ENCODE data around the gene CEP78.

Gene CEP78

DNA sequence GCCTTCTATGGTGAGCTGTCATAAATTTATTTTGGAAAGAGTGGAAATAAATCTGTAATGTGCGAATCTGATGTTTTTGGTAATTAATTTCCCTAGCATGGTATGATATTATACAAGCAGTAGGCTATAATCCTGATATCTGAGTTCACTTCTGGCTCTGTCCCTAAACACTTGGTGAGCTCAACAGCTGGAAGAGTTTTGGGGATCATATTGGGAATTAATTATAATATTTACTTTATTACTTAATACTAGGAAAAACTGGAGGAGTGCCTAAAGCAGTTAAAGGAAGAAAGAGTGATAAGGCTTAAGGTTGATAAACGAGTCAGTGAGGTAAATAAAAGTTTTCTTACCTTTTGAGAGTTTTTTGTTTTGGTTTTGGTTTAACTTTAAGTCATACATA lies 26.8 kb downstream of the CEP78 start:
- no peak overlapping the region for H3K4me3 ChIP-seq (ENCODE audit: low read depth, low read length)
- no peak for DNase-seq (ENCODE audit: low read depth)
- TF ChIP-seq, protein P1, sequence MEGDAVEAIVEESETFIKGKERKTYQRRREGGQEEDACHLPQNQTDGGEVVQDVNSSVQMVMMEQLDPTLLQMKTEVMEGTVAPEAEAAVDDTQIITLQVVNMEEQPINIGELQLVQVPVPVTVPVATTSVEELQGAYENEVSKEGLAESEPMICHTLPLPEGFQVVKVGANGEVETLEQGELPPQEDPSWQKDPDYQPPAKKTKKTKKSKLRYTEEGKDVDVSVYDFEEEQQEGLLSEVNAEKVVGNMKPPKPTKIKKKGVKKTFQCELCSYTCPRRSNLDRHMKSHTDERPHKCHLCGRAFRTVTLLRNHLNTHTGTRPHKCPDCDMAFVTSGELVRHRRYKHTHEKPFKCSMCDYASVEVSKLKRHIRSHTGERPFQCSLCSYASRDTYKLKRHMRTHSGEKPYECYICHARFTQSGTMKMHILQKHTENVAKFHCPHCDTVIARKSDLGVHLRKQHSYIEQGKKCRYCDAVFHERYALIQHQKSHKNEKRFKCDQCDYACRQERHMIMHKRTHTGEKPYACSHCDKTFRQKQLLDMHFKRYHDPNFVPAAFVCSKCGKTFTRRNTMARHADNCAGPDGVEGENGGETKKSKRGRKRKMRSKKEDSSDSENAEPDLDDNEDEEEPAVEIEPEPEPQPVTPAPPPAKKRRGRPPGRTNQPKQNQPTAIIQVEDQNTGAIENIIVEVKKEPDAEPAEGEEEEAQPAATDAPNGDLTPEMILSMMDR (IDR thresholded peaks at IDR 0.05; ENCODE audit: insufficient read depth, low read depth, low read length, missing control alignments): no peak

DNA sequence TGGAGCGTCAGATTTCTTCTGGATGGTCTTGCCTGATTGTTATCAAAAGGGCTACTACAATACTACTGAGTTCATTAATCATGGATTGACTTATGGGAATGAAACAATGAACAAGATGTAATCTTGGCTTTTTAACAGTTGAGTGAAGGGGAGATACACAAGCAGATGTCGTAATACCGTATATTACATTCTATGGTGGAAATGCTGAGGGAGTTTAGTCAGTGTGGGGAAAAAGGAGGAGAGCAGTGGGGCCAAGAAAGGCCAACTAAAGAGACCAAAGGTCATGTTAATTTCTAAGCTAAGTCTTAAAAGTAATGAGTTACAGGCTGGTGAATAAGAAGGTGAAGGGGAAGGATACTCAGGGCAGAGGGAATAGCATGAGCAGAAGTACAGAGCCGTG lies 32.0 kb downstream of the CEP78 start:
- H3K4me3 ChIP-seq (ENCODE audit: low read depth, low read length): no peak overlapping the region
- no peak for DNase-seq (ENCODE audit: low read depth)
- TF ChIP-seq, protein P1 (IDR thresholded peaks at IDR 0.05; ENCODE audit: insufficient read depth, low read depth, low read length, missing control alignments): no peak

DNA sequence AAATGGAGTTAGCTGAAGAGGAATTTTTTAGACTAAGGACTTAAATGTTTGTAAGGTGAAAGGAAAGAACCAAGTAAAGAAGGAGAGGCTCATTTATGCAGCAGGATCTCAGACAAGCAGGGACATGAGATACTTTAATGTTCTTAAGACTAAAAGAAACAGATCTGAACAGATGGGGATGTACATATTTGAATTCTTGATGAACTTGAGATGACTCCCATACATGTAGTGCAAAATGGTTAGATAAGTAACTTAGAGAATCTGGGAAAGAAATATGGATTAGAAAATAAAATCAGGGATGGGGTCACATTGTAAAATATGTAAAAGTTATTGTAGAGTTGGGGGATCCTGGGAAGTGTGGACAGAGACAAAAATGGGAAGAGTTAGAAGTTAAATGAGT lies 33.9 kb downstream of the CEP78 start:
- H3K4me3 ChIP-seq (ENCODE audit: low read depth, low read length): no peak overlapping the region
- TF ChIP-seq, protein P1 (IDR thresholded peaks at IDR 0.05; ENCODE audit: insufficient read depth, low read depth, low read length, missing control alignments): no peak
- no peak for DNase-seq (ENCODE audit: low read depth)

DNA sequence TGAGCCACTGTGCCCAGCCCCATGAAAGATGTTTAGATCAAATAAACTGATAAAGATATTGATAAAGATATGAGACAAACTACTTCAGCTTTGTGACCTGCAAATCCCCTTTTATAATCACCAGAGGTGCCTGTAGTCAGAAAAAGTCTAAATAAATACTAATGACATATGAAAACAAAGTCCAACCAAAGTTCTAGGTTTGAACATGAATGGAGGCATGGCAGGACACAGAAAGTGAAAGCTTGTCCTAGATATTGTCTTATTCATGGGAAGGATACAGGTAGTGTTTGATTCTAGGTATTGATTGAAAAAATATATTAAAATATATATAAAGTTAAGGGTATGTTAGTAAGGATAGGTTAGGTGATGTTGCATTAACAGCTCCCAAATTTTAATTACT lies 36.4 kb downstream of the CEP78 start:
- no peak for DNase-seq (ENCODE audit: low read depth)
- TF ChIP-seq, protein P1 (IDR thresholded peaks at IDR 0.05; ENCODE audit: insufficient read depth, low read depth, low read length, missing control alignments): no peak

GRCh38 chr9:78273761-78274160 lies 37.9 kb downstream of the CEP78 start:
- TF ChIP-seq, protein P1 (IDR thresholded peaks at IDR 0.05; ENCODE audit: insufficient read depth, low read depth, low read length, missing control alignments): no peak
- H3K4me3 ChIP-seq (ENCODE audit: low read depth, low read length): no peak overlapping the region
- DNase-seq (ENCODE audit: low read depth): no peak

More for the DNA sequence above, 36.4 kb downstream of the CEP78 start:
- no peak overlapping the region for H3K4me3 ChIP-seq (ENCODE audit: low read depth, low read length)

DNA sequence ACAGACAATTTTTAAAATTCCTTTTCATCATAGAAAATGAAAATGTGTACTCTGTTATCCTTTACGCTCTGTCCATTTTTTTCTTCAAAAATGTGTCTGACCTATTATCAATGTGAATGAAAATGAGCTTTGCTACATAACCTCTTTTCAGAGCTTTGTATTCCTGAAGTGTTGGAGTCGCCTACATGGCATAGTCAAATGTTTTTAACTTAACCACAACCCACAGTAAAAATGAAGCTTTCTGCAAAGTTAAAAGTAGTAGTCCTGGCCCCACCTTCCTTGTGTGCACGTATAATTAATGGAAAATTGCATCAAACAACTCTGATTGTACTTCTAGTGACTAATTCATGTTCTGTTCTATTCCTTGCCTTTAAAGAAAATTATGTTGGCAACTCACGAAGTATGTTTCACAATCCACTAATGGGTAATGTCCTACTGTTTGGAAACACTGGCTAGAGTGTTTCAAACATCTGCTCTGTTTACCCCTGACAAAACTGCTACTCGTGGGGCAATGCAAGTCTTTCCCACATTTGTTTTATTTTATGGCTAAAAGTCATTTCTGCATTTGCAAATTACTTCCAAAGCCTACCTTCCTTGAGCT lies 42.4 kb downstream of the CEP78 start:
- no peak overlapping the region for H3K4me3 ChIP-seq (ENCODE audit: low read depth, low read length)
- DNase-seq (ENCODE audit: low read depth): no peak
- TF ChIP-seq, protein P1 (IDR thresholded peaks at IDR 0.05; ENCODE audit: insufficient read depth, low read depth, low read length, missing control alignments): no peak

DNA sequence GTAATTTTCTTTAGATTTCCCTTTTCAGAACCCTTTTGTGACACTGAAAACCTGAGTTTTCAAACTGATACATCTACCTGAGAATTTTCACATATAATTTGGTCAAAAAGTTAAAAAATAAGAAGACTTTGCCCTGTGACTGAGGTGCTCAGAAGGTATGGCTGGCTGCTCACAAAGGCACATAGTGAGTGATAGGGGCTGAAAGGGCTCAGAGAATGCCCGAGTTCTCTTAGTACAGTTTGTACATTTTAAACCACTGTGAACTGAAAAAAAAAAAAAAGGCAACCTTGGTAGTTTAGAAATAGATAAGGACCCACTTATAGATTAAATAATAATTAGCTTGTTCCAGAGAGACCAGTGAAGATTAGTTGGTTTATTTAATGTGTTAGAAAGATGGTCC lies 42.9 kb downstream of the CEP78 start:
- TF ChIP-seq, protein P1 (IDR thresholded peaks at IDR 0.05; ENCODE audit: insufficient read depth, low read depth, low read length, missing control alignments): no peak
- no peak overlapping the region for H3K4me3 ChIP-seq (ENCODE audit: low read depth, low read length)
- DNase-seq (ENCODE audit: low read depth): no peak
